Gastroesophageal sphincter (tissue), 4 donors: ENCODE data around the gene NOL3. TPM values are rescaled to one million over a fixed set of nuclear protein-coding genes. Genes with fewer than 3 reads are reported as not detected.

Experiments used
- ATAC-seq: fragments of 150-250 bp; one replicate; pipeline ENCODE4 v1.9.1; 2016; ENCODE audit warnings: mild to moderate bottlenecking, moderate library complexity
- H3K27ac ChIP-seq, 4 donors: fragments of 200-600 bp; sonication (generic) in 3 of 4; 1 replicate in 3 of 4; 2 replicates in 1 of 4; pipeline ENCODE4 v1.5.1; 2016 to 2019
- H3K27me3 ChIP-seq: fragments of 200-600 bp; sonication (generic); one replicate; pipeline ENCODE4 v1.5.1; 2019
- H3K36me3 ChIP-seq, 2 donors: fragments of 200-600 bp; sonication (generic); one replicate each; pipeline ENCODE4 v1.5.1; 2019; ENCODE audit warnings: control low read depth in 1 of 2
- H3K4me1 ChIP-seq, 3 donors: fragments of 200-600 bp; sonication (generic); 1 replicate in 2 of 3; 2 replicates in 1 of 3; pipeline ENCODE4 v1.5.1; 2016 to 2019; ENCODE audit warnings: control low read depth in 2 of 3
- H3K4me3 ChIP-seq, 2 donors: fragments of 200-600 bp; sonication (generic); one replicate each; pipeline ENCODE4 v1.5.1; 2019; ENCODE audit warnings: mild to moderate bottlenecking in 1 of 2, moderate library complexity in 1 of 2
- H3K9me3 ChIP-seq, 3 donors: fragments of 200-600 bp; sonication (generic); one replicate each; pipeline ENCODE4 v1.5.1; 2017 to 2019; ENCODE audit warnings: control low read depth in 2 of 3
- EP300 ChIP-seq: sonication (generic); formaldehyde crosslinking; IDR thresholded peaks from one replicate; pipeline ENCODE4 v1.6.1; 2017; ENCODE audit warnings: antibody characterized with exemption, mild to moderate bottlenecking
- POLR2A ChIP-seq, 2 donors: fragments of 450-650 bp; IDR thresholded peaks; one replicate each; pipeline ENCODE4 v1.6.1; 2017; ENCODE audit warnings: antibody characterized with exemption in 2 of 2, mild to moderate bottlenecking in 2 of 2, moderate library complexity in 1 of 2
- POLR2AphosphoS5 ChIP-seq: sonication (generic); formaldehyde crosslinking; IDR thresholded peaks from one replicate; pipeline ENCODE4 v1.6.1; 2017; ENCODE audit warnings: antibody characterized with exemption
- WGBS, 2 donors: methylation state at CpG; one replicate each; pipeline ENCODE4 v1.1.5; 2018; ENCODE audit warnings: low coverage in 1 of 2; 5-methylcytosine and 5-hydroxymethylcytosine counted together
- total RNA-seq, 4 donors: library from RNA; depleted of rRNA; stranded (reverse); fragments of >200 nt; gene quantifications; one replicate each; pipeline ENCODE4 v1.1.0, GENCODE V29; 2016
- TF ChIP-seq, protein P1 (sequence below), 4 experiments: fragments of 200-600 bp in 2 of 4; fragments of 450-650 bp in 2 of 4; sonication (generic) in 1 of 4; IDR thresholded peaks; one replicate each; pipeline ENCODE4 v1.5.1; 2017 to 2019; ENCODE audit warnings: antibody characterized with exemption in 4 of 4, mild to moderate bottlenecking in 2 of 4, moderate library complexity in 2 of 4

NOL3 gene
- total RNA-seq, 4 donors from 2014 or later: 23.0 to 78.9 (median 49.9) TPM

DNA sequence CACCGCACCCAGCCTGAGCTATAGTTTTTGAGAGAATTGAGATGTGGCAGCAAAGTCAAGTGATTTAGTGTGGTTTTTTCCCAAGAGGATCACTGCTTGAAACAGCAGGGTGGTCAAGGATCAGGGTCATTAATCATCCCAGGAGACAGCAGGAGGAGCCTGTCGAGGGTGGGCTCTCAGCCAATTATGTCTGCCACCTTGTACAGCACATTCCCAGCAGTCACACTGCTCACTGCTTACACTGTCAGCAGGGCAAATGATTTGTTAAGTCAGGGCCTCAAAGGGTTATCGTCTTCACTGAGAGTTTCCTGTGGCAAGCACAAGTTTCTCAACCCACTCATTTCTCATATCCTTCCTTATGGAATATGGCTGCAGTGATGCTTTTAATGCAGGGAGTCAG lies 32.7 kb upstream of the NOL3 start:
- Histone ChIP-seq H3K4me1 (no peaks in the 10 kb centered on the region), H3K27me3 (no peaks in the 10 kb centered on the region), H3K9me3 (no peaks in the 10 kb centered on the region), H3K27ac (no peak overlapping the region), H3K36me3 (peaks cover 0 to 100% of the 10 kb centered on the region in 2 donors), H3K4me3 (no peak overlapping the region)
- 0% methylated on average over 2 of the region's 3 CpGs; no CpG with 5 or more reads in 1 of the 2 donors for WGBS, 2 donors
- TF ChIP-seq POLR2A (IDR thresholded peaks at IDR 0.05): no peak
- TF ChIP-seq, protein P1, sequence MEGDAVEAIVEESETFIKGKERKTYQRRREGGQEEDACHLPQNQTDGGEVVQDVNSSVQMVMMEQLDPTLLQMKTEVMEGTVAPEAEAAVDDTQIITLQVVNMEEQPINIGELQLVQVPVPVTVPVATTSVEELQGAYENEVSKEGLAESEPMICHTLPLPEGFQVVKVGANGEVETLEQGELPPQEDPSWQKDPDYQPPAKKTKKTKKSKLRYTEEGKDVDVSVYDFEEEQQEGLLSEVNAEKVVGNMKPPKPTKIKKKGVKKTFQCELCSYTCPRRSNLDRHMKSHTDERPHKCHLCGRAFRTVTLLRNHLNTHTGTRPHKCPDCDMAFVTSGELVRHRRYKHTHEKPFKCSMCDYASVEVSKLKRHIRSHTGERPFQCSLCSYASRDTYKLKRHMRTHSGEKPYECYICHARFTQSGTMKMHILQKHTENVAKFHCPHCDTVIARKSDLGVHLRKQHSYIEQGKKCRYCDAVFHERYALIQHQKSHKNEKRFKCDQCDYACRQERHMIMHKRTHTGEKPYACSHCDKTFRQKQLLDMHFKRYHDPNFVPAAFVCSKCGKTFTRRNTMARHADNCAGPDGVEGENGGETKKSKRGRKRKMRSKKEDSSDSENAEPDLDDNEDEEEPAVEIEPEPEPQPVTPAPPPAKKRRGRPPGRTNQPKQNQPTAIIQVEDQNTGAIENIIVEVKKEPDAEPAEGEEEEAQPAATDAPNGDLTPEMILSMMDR (IDR thresholded peaks at IDR 0.05): no peak
- TF ChIP-seq POLR2AphosphoS5: no peak
- TF ChIP-seq EP300: no peak
- no peak for ATAC-seq

DNA sequence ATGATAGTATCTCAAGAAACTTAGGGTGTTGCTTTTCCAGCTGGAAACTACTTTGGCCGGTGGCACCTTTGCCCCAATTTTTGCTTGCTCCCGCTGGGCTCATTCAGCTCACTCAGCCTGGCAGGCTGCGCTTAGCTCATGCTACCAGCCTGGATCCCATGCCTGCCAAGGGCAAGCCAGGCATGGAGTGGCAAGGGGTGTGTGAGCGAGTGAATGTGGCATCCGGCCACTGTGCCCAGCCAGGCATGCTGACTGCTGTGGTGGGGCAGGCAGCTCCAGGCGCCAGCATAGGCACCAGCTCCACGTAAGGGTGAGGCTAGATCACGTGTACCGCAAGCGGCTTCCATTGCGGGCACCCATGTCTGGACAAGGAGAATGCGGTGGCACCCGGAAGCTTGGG lies 28.9 kb upstream of the NOL3 start:
- H3K9me3 ChIP-seq: no peaks in the 10 kb centered on the region
- no peak for ATAC-seq
- 96% methylated on average over 4 of the region's 13 CpGs; no CpG with 5 or more reads in 1 of the 2 donors for WGBS, 2 donors
- H3K36me3 ChIP-seq: peaks cover 0 to 100% of the 10 kb centered on the region in 2 donors
- no peaks in the 10 kb centered on the region for H3K27me3 ChIP-seq
- TF ChIP-seq, protein P1 (IDR thresholded peaks at IDR 0.05): no peak
- TF ChIP-seq EP300 (no peak), POLR2A (IDR thresholded peaks at IDR 0.05) (no peak), POLR2AphosphoS5 (no peak)
- H3K4me3 ChIP-seq: no peak overlapping the region
- no peaks in the 10 kb centered on the region for H3K4me1 ChIP-seq
- H3K27ac ChIP-seq: no peak overlapping the region

DNA sequence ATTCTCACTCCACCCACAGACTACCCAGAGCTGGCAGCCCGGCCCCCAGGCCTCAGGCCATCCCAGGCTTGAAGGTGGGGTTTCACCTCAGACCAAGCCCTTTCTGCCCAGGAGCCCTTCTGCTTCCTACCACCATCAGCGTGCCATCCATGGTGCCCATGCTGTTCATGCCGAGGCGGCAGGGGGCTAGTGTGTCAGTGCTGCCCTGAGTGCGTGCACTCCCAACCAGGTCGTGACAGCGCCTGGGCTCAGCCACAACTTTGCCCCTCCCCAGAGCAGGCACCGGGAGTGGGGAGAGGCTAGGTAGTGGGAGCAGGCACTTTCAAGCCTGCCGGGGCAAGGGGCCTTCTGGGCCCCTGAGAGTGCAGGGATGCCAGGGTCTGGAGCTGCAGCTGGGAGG lies 28.0 kb upstream of the NOL3 start:
- no CpG with 5 or more reads among the region's 9 CpGs for WGBS, 2 donors
- no peak overlapping the region for H3K27ac ChIP-seq

DNA sequence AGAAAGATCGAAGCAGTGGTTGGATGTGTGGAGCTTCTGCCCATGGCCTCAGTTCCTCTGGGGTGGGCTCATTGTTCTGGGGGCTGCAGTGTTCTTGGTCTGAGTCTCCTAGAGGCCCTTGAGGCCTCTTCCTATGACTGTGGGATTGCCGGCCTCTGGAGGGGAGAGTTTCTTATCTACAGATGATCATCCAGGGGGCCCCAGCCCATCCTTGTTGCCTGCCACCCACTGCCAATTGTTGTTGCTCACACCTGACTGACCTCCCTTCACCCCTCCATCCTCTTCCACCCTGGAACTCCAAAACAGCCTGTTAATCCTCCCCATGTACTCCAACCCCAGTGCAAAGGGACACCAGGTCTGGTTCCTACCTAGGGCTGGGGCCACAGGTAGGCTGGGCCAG lies 25.4 kb upstream of the NOL3 start:
- peaks cover 0 to 13% (median 0%) of the 10 kb centered on the region in 3 donors for H3K4me1 ChIP-seq
- no peak overlapping the region for H3K27ac ChIP-seq
- H3K27me3 ChIP-seq: no peaks in the 10 kb centered on the region
- TF ChIP-seq POLR2AphosphoS5 (no peak), EP300 (no peak), POLR2A (IDR thresholded peaks at IDR 0.05) (no peak)
- TF ChIP-seq, protein P1 (IDR thresholded peaks at IDR 0.05): no peak
- no peak for ATAC-seq
- 100% methylated on average over 2 of the region's 2 CpGs; no CpG with 5 or more reads in 1 of the 2 donors for WGBS, 2 donors
- peaks cover 0 to 97% of the 10 kb centered on the region in 2 donors for H3K36me3 ChIP-seq
- H3K9me3 ChIP-seq: no peaks in the 10 kb centered on the region
- H3K4me3 ChIP-seq: no peak overlapping the region

More for the DNA sequence above, 28.0 kb upstream of the NOL3 start:
- Histone ChIP-seq H3K9me3 (no peaks in the 10 kb centered on the region), H3K36me3 (peaks cover 0 to 100% of the 10 kb centered on the region in 2 donors), H3K4me1 (no peaks in the 10 kb centered on the region), H3K27me3 (no peaks in the 10 kb centered on the region), H3K4me3 (no peak overlapping the region)
- no peak for ATAC-seq
- TF ChIP-seq EP300: no peak
- TF ChIP-seq POLR2AphosphoS5: no peak
- TF ChIP-seq, protein P1 (IDR thresholded peaks at IDR 0.05): no peak
- TF ChIP-seq POLR2A (IDR thresholded peaks at IDR 0.05): no peak

DNA sequence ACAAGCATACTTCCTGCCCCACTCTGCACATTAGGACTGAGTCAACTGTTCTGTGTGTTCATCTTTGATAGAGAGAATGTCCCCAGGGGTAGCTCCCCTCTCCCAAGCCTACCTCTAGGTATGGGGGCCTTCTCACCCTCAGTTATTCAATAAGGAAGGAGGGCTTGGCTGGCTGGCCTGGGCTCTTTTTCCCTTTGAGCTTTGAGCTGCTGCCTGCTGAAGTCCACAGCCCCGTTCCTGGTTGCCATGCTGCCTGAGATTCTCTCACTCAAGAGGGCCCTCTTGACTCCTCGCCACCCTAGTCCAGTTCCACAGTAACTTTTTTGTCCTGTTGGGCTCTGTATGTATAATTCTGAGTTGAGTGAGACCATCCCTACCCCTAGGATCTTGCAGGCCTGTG lies 24.6 kb upstream of the NOL3 start:
- no peaks in the 10 kb centered on the region for H3K27me3 ChIP-seq
- peaks cover 0 to 21% (median 5%) of the 10 kb centered on the region in 3 donors for H3K4me1 ChIP-seq
- H3K4me3 ChIP-seq: no peak overlapping the region
- WGBS, 2 donors: 90 to 93% methylated on average over 2 of the region's 2 CpGs
- H3K27ac ChIP-seq: no peak overlapping the region
- H3K9me3 ChIP-seq: no peaks in the 10 kb centered on the region
- no peak for ATAC-seq
- peaks cover 0 to 89% of the 10 kb centered on the region in 2 donors for H3K36me3 ChIP-seq
- TF ChIP-seq POLR2A (IDR thresholded peaks at IDR 0.05): no peak
- no peak for TF ChIP-seq EP300
- TF ChIP-seq POLR2AphosphoS5: no peak
- TF ChIP-seq, protein P1 (IDR thresholded peaks at IDR 0.05): no peak
